PC-9 (cell line): ENCODE data around the gene ATP7B. TPM values are rescaled to one million over a fixed set of nuclear protein-coding genes. Genes with fewer than 3 reads are reported as not detected.

Experiments
- BruUV-seq: library from RNA; stranded (reverse); fragments of 400-500 nt; replicated peaks from 2 replicates; lab custom pipeline; 2021; lab: Mats Ljungman, UMichigan
- CTCF ChIA-PET: fragments of 300-600 bp; sonication (Branson Sonifier 250); formaldehyde crosslinking; loops from one replicate; lab custom pipeline; 2022; ENCODE audit warnings: antibody characterized with exemption; lab: Charles Lee
- POLR2A ChIA-PET: fragments of 300-600 bp; sonication (Branson Sonifier 250); formaldehyde crosslinking; loops from one replicate; lab custom pipeline; 2022; ENCODE audit warnings: antibody characterized with exemption; ENCODE audit not compliant: unreplicated experiment; lab: Charles Lee
- DNase-seq, 2 experiments: peaks; one replicate each; pipeline versions ENCODE4 v3.0.0 to v3.0.0-alpha.2; 2015 to 2022; ENCODE audit warnings: mixed read lengths in 1 of 2
- H2AFZ ChIP-seq: fragments of 200-600 bp; sonication (generic); 2 replicates; pipeline ENCODE4 v1.8.1; 2017; ENCODE audit warnings: antibody characterized with exemption
- H3F3A ChIP-seq: fragments of 200-600 bp; sonication (generic); 2 replicates; pipeline ENCODE4 v1.8.1; 2017; ENCODE audit warnings: antibody characterized with exemption, mild to moderate bottlenecking, low read depth; ENCODE audit not compliant: insufficient read depth
- H3K27ac ChIP-seq: fragments of 200-600 bp; sonication (generic); 2 replicates; pipeline ENCODE4 v1.6.1; 2016; ENCODE audit warnings: mixed run types
- H3K27me3 ChIP-seq: fragments of 200-600 bp; sonication (generic); 2 replicates; pipeline ENCODE4 v1.6.1; 2016; ENCODE audit warnings: low read depth, mixed run types; ENCODE audit not compliant: insufficient read depth
- H3K36me3 ChIP-seq: fragments of 200-600 bp; sonication (generic); 2 replicates; pipeline ENCODE4 v1.6.1; 2016; ENCODE audit warnings: low read depth, mixed run types
- H3K4me1 ChIP-seq: fragments of 200-600 bp; sonication (generic); replicated peaks from 2 replicates; pipeline ENCODE4 v1.6.1; 2016; ENCODE audit warnings: mixed run types; ENCODE audit not compliant: insufficient read depth
- H3K4me2 ChIP-seq: fragments of 200-600 bp; sonication (generic); 2 replicates; pipeline ENCODE4 v1.6.1; 2017; ENCODE audit warnings: mixed run types
- H3K4me3 ChIP-seq: fragments of 200-600 bp; sonication (generic); 2 replicates; pipeline ENCODE4 v1.6.1; 2016; ENCODE audit warnings: mixed run types
- H3K79me2 ChIP-seq: fragments of 200-600 bp; sonication (generic); 2 replicates; pipeline ENCODE4 v1.6.1; 2017; ENCODE audit warnings: low read depth, mixed run types
- H3K9me2 ChIP-seq: fragments of 200-600 bp; sonication (generic); 2 replicates; pipeline ENCODE4 v1.8.1; 2017; ENCODE audit warnings: mild to moderate bottlenecking; ENCODE audit not compliant: insufficient read depth
- H3K9me3 ChIP-seq: fragments of 200-600 bp; sonication (generic); 2 replicates; pipeline ENCODE4 v1.8.1; 2016; ENCODE audit warnings: low read depth; ENCODE audit not compliant: insufficient read depth
- H4K20me1 ChIP-seq: fragments of 200-600 bp; sonication (generic); 2 replicates; pipeline ENCODE4 v1.8.1; 2017; ENCODE audit not compliant: insufficient read depth
- EZH2 ChIP-seq: fragments of 200-600 bp; sonication (generic); IDR thresholded peaks from 2 replicates; pipeline ENCODE4 v1.8.0; 2017; ENCODE audit warnings: antibody characterized with exemption, low read depth
- intact Hi-C: fragments of 100-400 bp; cut with micrococcal nuclease; formaldehyde crosslinking; loops from one replicate; pipeline ENCODE4 v1.10.0; 2022; ENCODE audit not compliant: unreplicated experiment
- total RNA-seq: library from RNA; stranded (reverse); gene quantifications from 2 replicates; pipeline ENCODE4 v1.2.3, GENCODE V29; 2021
- TF ChIP-seq, protein P1 (sequence below): fragments of 200-600 bp; sonication (generic); conservative IDR thresholded peaks from 2 replicates; pipeline ENCODE4 v1.6.1; 2017; ENCODE audit warnings: mixed run types, antibody characterized with exemption, mild to moderate bottlenecking, moderate library complexity

The ATP7B gene
- total RNA-seq, 1 experiment from 2014 or later: 1.2 TPM

DNA sequence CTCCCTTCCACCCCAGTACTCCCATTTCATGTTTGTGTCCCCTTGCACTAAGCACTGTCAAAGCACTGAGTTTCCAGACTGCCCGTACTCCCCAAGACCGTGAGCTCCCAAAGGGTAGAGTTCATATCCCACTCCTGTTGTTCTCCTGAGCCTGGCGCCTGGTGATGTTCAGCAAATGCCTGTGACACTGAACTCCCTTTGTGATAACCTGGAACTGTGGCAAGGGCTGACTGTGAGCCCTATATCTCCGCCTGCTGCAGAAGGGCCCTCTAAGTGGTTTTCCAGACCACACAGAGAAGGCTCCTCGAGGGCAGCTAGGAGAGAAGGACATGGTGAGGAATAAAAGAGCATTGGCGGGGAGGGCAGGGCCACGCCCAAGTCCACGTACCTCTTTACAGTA is 67.5 kb downstream of the ATP7B start:
- no peak for DNase-seq
- H3F3A ChIP-seq: no peaks in the 10 kb centered on the region
- TF ChIP-seq, protein P1, sequence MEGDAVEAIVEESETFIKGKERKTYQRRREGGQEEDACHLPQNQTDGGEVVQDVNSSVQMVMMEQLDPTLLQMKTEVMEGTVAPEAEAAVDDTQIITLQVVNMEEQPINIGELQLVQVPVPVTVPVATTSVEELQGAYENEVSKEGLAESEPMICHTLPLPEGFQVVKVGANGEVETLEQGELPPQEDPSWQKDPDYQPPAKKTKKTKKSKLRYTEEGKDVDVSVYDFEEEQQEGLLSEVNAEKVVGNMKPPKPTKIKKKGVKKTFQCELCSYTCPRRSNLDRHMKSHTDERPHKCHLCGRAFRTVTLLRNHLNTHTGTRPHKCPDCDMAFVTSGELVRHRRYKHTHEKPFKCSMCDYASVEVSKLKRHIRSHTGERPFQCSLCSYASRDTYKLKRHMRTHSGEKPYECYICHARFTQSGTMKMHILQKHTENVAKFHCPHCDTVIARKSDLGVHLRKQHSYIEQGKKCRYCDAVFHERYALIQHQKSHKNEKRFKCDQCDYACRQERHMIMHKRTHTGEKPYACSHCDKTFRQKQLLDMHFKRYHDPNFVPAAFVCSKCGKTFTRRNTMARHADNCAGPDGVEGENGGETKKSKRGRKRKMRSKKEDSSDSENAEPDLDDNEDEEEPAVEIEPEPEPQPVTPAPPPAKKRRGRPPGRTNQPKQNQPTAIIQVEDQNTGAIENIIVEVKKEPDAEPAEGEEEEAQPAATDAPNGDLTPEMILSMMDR: no peak
- no peak for TF ChIP-seq EZH2
- ChIA-PET CTCF (no interaction called here), POLR2A (no interaction called here)
- H3K4me1 ChIP-seq: peaks cover 9% of the 10 kb centered on the region; the same call in 1 of the 2 replicates
- no peak overlapping the region for H3K27ac ChIP-seq
- no peaks in the 10 kb centered on the region for H3K9me3 ChIP-seq
- H3K9me2 ChIP-seq: no peaks in the 10 kb centered on the region
- no peaks in the 10 kb centered on the region for H3K79me2 ChIP-seq
- H3K4me3 ChIP-seq: no peak overlapping the region
- no peaks in the 10 kb centered on the region for H3K27me3 ChIP-seq
- no peak overlapping the region for H3K4me2 ChIP-seq
- no peaks in the 10 kb centered on the region for H3K36me3 ChIP-seq
- H2AFZ ChIP-seq: no peak overlapping the region
- intact Hi-C loops: no loop called here
- BruUV-seq: no TSS peak
- no peaks in the 10 kb centered on the region for H4K20me1 ChIP-seq

DNA sequence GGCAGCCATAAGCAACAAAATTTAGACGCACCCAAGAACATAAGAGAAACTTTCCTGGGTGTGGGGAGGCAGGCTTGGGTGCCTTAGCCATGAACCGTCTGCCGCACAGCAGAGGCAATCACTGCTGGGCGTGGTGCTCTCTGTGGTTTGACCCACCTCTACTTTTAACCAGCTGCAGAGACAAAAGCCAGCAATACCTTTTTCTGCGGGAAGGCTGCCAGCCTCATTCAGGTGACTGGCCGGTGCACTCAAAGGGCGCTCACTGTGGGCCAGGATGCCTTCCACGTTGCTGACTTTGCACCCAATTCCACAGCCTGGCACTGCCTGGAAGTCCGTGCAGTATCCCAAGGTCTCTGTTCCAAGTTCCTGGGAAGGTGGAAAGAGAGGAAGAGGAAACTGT is 69.1 kb downstream of the ATP7B start:
- Histone ChIP-seq H4K20me1 (no peaks in the 10 kb centered on the region), H3K27me3 (no peaks in the 10 kb centered on the region), H3K4me1 (peaks cover 9% of the 10 kb centered on the region; the same call in 1 of the 2 replicates), H3K79me2 (no peaks in the 10 kb centered on the region), H3K4me3 (no peak overlapping the region), H3F3A (no peaks in the 10 kb centered on the region), H2AFZ (no peak overlapping the region), H3K27ac (no peak overlapping the region), H3K9me2 (no peaks in the 10 kb centered on the region), H3K36me3 (no peaks in the 10 kb centered on the region), H3K4me2 (peak overlapping the region; percentile 48), H3K9me3 (no peaks in the 10 kb centered on the region)
- intact Hi-C loops: no loop called here
- TF ChIP-seq, protein P1: no peak
- no peak for TF ChIP-seq EZH2
- peak; percentile 41 to 43 for DNase-seq
- ChIA-PET POLR2A (no interaction called here), CTCF (no interaction called here)
- BruUV-seq: no TSS peak

DNA sequence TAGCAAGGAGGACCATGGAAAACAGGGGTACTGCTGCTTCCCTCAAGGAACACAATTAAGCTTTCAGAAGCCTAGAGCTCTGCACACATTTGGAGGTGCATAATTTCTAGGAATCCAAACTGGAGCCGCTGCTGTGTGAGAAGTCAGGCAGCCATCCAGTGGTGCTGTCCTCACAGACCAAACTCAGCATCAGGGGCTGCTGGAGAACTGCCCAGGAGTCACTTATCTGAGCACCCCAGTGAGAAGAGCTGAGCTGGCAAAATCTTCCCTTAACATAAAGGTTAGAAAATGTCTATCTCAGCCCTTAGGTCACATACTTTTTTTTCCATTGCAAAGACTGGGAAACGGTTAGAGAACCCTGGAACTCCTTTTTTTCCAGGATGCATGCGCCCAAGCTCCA is 72.8 kb downstream of the ATP7B start:
- intact Hi-C loops: no loop called here
- POLR2A ChIA-PET: no interaction called here

More for the DNA sequence above, 72.8 kb downstream of the ATP7B start:
- Histone ChIP-seq H2AFZ (no peak overlapping the region), H3K27me3 (no peaks in the 10 kb centered on the region), H3F3A (no peaks in the 10 kb centered on the region), H3K79me2 (no peaks in the 10 kb centered on the region), H3K27ac (no peak overlapping the region), H3K4me2 (no peak overlapping the region), H3K4me1 (peaks cover 9% of the 10 kb centered on the region; the same call in 1 of the 2 replicates), H3K4me3 (no peak overlapping the region), H4K20me1 (no peaks in the 10 kb centered on the region), H3K36me3 (no peaks in the 10 kb centered on the region), H3K9me2 (no peaks in the 10 kb centered on the region), H3K9me3 (no peaks in the 10 kb centered on the region)
- TF ChIP-seq, protein P1: no peak
- no peak for DNase-seq
- CTCF ChIA-PET: no interaction called here
- BruUV-seq: no TSS peak
